ENCODE data around the gene NFKBIB.

DNA sequence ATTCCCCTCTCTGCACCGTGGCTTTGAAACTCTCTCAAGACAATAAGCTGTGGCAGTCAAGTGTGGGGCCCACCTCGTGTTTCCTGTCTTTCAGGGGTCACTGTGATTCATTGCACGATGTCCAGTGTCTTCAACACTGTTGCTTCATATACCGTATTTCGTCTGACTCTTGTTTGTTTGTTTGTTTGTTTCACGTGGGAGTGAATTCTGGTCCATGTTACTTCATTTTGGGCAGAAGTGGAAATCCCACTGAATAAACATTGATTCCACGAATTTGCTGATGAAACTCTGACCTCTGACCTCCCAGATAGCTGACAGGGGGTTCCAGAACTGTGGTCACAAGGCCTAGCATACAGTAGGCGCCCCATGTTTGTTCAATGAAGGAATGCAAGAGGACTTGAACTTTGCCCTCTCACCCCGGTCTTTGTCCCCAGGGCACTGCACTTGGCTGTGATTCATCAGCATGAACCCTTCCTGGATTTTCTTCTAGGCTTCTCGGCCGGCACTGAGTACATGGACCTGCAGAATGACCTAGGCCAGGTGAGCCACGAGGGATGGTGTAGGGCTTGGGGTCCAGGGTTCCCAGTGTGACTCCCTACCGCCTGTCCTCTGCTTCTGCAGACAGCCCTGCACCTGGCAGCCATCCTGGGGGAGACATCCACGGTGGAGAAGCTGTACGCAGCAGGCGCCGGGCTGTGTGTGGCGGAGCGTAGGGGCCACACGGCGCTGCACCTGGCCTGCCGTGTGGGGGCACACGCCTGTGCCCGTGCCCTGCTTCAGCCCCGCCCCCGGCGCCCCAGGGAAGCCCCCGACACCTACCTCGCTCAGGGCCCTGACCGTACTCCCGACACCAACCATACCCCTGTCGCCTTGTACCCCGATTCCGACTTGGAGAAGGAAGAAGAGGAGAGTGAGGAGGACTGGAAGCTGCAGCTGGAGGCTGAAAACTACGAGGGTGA, 5.1 kb downstream of the NFKBIB start:
- TF ChIP-seq YY1 (IDR thresholded peaks at IDR 0.05; ENCODE audit: insufficient read depth, insufficient read length) (no peak), ZNF274 (IDR thresholded peaks at IDR 0.05; ENCODE audit: low read depth, low read length) (no peak)
